ENCODE data around the gene LY86. TPM values are rescaled to one million over a fixed set of nuclear protein-coding genes. Genes with fewer than 3 reads are reported as not detected.
"Not testable (repeated sequence)": the region's sequence is repeated elsewhere in the genome, so short reads cannot be mapped to it uniquely, and the experiment has no call there.

LY86 gene
- polyA plus RNA-seq, 1 of the 3 experiments (the other 2 are of a cell fraction): not detected

DNA sequence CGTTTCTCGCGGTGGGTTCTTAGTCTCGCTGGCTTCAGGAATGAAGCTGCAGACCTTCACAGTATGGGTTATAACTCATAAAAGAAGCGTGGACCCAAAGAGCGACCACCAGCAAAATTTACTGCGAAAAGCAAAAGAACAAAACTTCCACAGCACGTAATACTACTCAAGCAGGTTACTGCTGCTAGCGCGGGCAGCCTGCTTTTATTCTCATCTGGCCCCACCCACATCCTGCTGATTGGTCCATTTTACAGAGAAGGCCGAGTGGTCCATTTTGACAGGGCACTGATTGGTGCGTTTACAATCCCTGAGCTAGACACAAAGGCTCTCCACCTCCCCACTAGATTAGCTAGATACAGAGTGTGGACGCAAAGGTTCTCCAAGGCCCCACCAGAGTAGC, 17.4 kb downstream of the LY86 start:
- no peak overlapping the region for H2AFZ ChIP-seq (ENCODE audit: low read depth)
- no peaks in the 10 kb centered on the region for H3F3A ChIP-seq (replicated peaks; ENCODE audit: insufficient read depth)
- no peaks in the 10 kb centered on the region for H3K36me3 ChIP-seq (replicated peaks in 1 of 2; ENCODE audit: control insufficient read depth in 1 of 2, insufficient read depth in 2 of 2, low read length in 1 of 2)
- no peaks in the 10 kb centered on the region for H3K27me3 ChIP-seq (ENCODE audit: insufficient read depth)
- H3K4me2 ChIP-seq: no peak overlapping the region
- CTCF ChIA-PET: no interaction called here
- no peak overlapping the region for H3K4me3 ChIP-seq (ENCODE audit: low read depth in 2 of 2, low read length in 1 of 2)
- no peaks in the 10 kb centered on the region for H3K79me2 ChIP-seq (ENCODE audit: insufficient read depth)
- no peaks in the 10 kb centered on the region for H3K9me2 ChIP-seq
- H3K27ac ChIP-seq (ENCODE audit: low read depth in 2 of 2, low read length in 1 of 2): no peak overlapping the region
- no peak for DNase-seq
- 50% methylated on average over 13 of the region's 13 CpGs for WGBS (ENCODE audit: low lambda C conversion rate)
- POLR2A ChIA-PET: no interaction called here
- TF ChIP-seq SMC3 (IDR thresholded peaks at IDR 0.05; ENCODE audit: low read depth, low read length): no peak
- TF ChIP-seq YY1 (IDR thresholded peaks at IDR 0.05; ENCODE audit: low read depth): no peak
- no peak for TF ChIP-seq NFIC (IDR thresholded peaks at IDR 0.05; ENCODE audit: borderline replicate concordance)
- no peak for TF ChIP-seq TEAD4 (IDR thresholded peaks at IDR 0.05; ENCODE audit: borderline replicate concordance, insufficient read depth)
- TF ChIP-seq, protein P1, sequence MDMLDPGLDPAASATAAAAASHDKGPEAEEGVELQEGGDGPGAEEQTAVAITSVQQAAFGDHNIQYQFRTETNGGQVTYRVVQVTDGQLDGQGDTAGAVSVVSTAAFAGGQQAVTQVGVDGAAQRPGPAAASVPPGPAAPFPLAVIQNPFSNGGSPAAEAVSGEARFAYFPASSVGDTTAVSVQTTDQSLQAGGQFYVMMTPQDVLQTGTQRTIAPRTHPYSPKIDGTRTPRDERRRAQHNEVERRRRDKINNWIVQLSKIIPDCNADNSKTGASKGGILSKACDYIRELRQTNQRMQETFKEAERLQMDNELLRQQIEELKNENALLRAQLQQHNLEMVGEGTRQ (IDR thresholded peaks at IDR 0.05; ENCODE audit: borderline replicate concordance, low read depth, low read length): no peak
- TF ChIP-seq, protein P2, sequence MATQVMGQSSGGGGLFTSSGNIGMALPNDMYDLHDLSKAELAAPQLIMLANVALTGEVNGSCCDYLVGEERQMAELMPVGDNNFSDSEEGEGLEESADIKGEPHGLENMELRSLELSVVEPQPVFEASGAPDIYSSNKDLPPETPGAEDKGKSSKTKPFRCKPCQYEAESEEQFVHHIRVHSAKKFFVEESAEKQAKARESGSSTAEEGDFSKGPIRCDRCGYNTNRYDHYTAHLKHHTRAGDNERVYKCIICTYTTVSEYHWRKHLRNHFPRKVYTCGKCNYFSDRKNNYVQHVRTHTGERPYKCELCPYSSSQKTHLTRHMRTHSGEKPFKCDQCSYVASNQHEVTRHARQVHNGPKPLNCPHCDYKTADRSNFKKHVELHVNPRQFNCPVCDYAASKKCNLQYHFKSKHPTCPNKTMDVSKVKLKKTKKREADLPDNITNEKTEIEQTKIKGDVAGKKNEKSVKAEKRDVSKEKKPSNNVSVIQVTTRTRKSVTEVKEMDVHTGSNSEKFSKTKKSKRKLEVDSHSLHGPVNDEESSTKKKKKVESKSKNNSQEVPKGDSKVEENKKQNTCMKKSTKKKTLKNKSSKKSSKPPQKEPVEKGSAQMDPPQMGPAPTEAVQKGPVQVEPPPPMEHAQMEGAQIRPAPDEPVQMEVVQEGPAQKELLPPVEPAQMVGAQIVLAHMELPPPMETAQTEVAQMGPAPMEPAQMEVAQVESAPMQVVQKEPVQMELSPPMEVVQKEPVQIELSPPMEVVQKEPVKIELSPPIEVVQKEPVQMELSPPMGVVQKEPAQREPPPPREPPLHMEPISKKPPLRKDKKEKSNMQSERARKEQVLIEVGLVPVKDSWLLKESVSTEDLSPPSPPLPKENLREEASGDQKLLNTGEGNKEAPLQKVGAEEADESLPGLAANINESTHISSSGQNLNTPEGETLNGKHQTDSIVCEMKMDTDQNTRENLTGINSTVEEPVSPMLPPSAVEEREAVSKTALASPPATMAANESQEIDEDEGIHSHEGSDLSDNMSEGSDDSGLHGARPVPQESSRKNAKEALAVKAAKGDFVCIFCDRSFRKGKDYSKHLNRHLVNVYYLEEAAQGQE (IDR thresholded peaks at IDR 0.05; ENCODE audit: low read depth, low read length): no peak
- TF ChIP-seq GABPA (IDR thresholded peaks at IDR 0.05; ENCODE audit: low read depth): no peak
- H3K9me3 ChIP-seq: no peaks in the 10 kb centered on the region
- H4K20me1 ChIP-seq (ENCODE audit: insufficient read depth): no peaks in the 10 kb centered on the region
- no peaks in the 10 kb centered on the region for H3K4me1 ChIP-seq (ENCODE audit: control insufficient read depth in 1 of 2, insufficient read depth in 2 of 2, low read depth in 1 of 2, low read length in 1 of 2)
- H3K9ac ChIP-seq: no peak overlapping the region

DNA sequence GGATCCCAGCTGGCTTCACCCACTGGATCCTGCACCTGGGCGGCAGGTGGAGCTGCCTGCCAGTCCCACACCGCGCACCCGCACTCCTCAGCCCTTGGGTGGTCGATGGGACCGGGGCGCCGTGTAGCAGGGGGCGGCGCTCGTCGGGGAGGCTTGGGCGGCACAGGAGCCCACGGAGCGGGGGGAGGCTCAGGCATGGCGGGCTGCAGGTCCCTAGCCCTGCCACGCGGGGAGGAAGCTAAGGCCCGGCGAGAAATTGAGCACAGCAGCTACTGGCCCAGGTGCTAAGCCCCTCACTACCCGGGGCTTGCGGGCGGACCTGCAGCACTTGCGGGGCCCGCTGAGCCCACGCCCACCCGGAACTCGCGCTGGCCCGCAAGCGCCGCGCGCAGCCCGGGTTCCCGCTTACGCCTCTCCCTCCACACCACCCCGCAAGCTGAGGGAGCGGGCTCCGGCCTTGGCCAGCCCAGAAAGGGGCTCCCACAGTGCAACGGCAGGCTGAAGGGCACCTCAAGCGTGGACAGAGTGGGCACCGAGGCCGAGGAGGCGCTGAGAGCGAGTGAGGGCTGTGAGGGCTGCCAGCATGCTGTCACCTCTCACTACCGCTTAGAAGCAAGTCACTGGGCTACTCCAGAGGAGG, 18.0 kb downstream of the LY86 start:
- H3K4me1 ChIP-seq (ENCODE audit: control insufficient read depth in 1 of 2, insufficient read depth in 2 of 2, low read depth in 1 of 2, low read length in 1 of 2); DNase-seq; H2AFZ ChIP-seq (ENCODE audit: low read depth); H3K9me2 ChIP-seq; H4K20me1 ChIP-seq (ENCODE audit: insufficient read depth); H3K79me2 ChIP-seq (ENCODE audit: insufficient read depth); H3K4me2 ChIP-seq; CTCF ChIA-PET; H3K36me3 ChIP-seq (replicated peaks in 1 of 2; ENCODE audit: control insufficient read depth in 1 of 2, insufficient read depth in 2 of 2, low read length in 1 of 2); POLR2A ChIA-PET; H3K9me3 ChIP-seq; H3K9ac ChIP-seq; H3K27me3 ChIP-seq (ENCODE audit: insufficient read depth); H3F3A ChIP-seq (replicated peaks; ENCODE audit: insufficient read depth); H3K27ac ChIP-seq (ENCODE audit: low read depth in 2 of 2, low read length in 1 of 2); H3K4me3 ChIP-seq (ENCODE audit: low read depth in 2 of 2, low read length in 1 of 2): not testable (repeated sequence)
- 40% methylated on average over 2 of the region's 47 CpGs for WGBS (ENCODE audit: low lambda C conversion rate)
